GM23248 (cell line): Measurements from ENCODE around the gene RHEB.

Experiments used
- EZH2 ChIP-seq: fragments of 200-600 bp; sonication (generic); IDR thresholded peaks from 2 replicates; pipeline ENCODE4 v1.6.1; 2018; ENCODE audit warnings: antibody characterized with exemption, mild to moderate bottlenecking; ENCODE audit not compliant: insufficient read depth, poor library complexity, severe bottlenecking
- EZH2phosphoT487 ChIP-seq: fragments of 200-600 bp; sonication (generic); IDR thresholded peaks from 2 replicates; pipeline ENCODE4 v1.6.1; 2018; ENCODE audit warnings: antibody characterized with exemption, moderate library complexity, mild to moderate bottlenecking, low read depth; ENCODE audit not compliant: insufficient read depth

GRCh38 chr7:151423226-151423625 lies 96.5 kb downstream of the RHEB start:
- TF ChIP-seq EZH2 (no peak), EZH2phosphoT487 (no peak)
